Measurements from ENCODE around the gene LCN15.
A peak's percentile ranks its signal among the peaks of the same experiment; 100 is the strongest.
"Not testable (repeated sequence)": the region's sequence is repeated elsewhere in the genome, so short reads cannot be mapped to it uniquely, and the experiment has no call there.

LCN15 gene

DNA sequence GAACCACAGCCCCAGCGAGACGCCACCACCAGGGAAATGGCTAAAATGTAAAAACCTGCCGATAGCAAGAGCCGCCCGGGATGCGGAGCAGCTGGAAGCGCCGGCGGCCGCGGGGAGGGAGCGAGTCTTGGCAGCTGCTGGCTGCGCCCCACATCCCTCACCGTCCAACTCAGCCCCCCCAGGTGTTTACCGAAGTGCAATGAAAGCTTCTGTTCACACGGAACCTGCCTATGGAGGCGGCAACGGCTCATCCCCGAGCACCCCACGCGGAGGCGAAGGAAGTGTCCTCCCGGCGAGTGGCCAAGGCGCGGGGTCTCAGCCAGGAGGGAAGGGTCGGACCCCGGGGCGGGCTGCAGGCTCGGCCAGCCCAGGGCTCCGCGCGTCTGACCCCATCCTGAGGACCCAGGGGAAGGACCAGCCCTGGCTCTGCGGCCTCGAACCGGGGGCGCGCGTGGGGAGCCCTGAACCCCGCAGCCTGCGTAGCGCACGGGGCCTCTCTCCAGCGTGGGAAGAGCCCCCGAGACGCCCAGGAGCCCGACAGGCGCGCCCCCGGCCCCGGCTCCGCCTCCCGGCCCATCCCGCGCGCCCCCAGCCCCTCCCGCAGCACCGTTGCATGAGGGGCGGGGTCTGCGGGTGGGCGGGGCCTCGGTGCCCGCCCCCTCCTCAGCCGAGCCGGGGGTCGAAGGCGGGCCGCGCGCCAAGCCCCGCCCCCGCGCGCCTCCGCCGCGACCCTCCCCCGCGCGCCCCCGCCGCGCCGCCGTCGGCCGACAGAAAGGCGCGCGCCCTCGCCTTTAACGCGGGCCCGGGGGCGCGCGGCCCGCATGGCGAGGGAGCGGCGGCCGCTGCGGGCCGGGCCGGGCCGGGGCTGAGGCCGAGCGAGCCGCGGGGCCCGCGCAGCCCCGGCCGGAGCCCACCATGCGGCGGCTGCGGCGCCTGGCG, 52.3 kb downstream of the LCN15 start, which contains the start of gene DIPK1B:
Gene DIPK1B, plus strand, starts transcription at position 822 of the 939 bp plus-strand sequence. Its CDS starts 94 bp downstream, at position 916.
- Histone ChIP-seq H3K9ac (ENCODE audit: low read depth, low read length) (peak within 1 kb of the TSS; percentile 64; the same call in 1 of the 2 replicates), H3K4me1 (ENCODE audit: insufficient read depth, low read length) (no peaks in the 10 kb centered on the region; the same call in 1 of the 2 replicates), H3K4me3 (ENCODE audit: low read length) (peak within 1 kb of the TSS; percentile 83), H3K27ac (ENCODE audit: low read length) (no peak within 1 kb of the TSS), H3K27me3 (ENCODE audit: insufficient read depth, low read length) (peaks cover 17% of the 10 kb centered on the region; the same call in 1 of the 2 replicates), H3K36me3 (ENCODE audit: insufficient read depth, low read depth, low read length) (no peaks in the 10 kb centered on the region; the same call in 1 of the 2 replicates), H3K9me3 (ENCODE audit: insufficient read depth, low read depth, low read length) (no peaks in the 10 kb centered on the region)

GRCh38 chr9:136711219-136711648, 53.1 kb downstream of the LCN15 start:
- H3K9me3 ChIP-seq (ENCODE audit: insufficient read depth, low read depth, low read length); H3K4me1 ChIP-seq (ENCODE audit: insufficient read depth, low read length); H3K27ac ChIP-seq (ENCODE audit: low read length); H3K36me3 ChIP-seq (ENCODE audit: insufficient read depth, low read depth, low read length); H3K9ac ChIP-seq (ENCODE audit: low read depth, low read length): not testable (repeated sequence)
- peak overlapping the region; percentile 83; the same call in 1 of the 2 replicates for H3K4me3 ChIP-seq (ENCODE audit: low read length)
- peaks cover 17% of the 10 kb centered on the region; the same call in 1 of the 2 replicates for H3K27me3 ChIP-seq (ENCODE audit: insufficient read depth, low read length)

GRCh38 chr9:136710543-136710942, 53.8 kb downstream of the LCN15 start:
- H3K9me3 ChIP-seq (ENCODE audit: insufficient read depth, low read depth, low read length), result no peaks in the 10 kb centered on the region
- no peak overlapping the region for H3K27ac ChIP-seq (ENCODE audit: low read length)
- no peaks in the 10 kb centered on the region; the same call in 1 of the 2 replicates for H3K4me1 ChIP-seq (ENCODE audit: insufficient read depth, low read length)
- H3K9ac ChIP-seq (ENCODE audit: low read depth, low read length), result no peak overlapping the region
- H3K4me3 ChIP-seq (ENCODE audit: low read length), result no peak overlapping the region
- peaks cover 17% of the 10 kb centered on the region; the same call in 1 of the 2 replicates for H3K27me3 ChIP-seq (ENCODE audit: insufficient read depth, low read length)
- H3K36me3 ChIP-seq (ENCODE audit: insufficient read depth, low read depth, low read length), result no peaks in the 10 kb centered on the region; the same call in 1 of the 2 replicates

All from iPS-20b (cell line).